Activated CD4-positive, CD25-positive, alpha-beta regulatory T cell treated with anti-CD3 and anti-CD28 coated beads, Interleukin-2, amount 50 U/mL, for 16 hours (primary cell): ENCODE measurements around the gene RNF19B.
A peak's percentile ranks its signal among the peaks of the same experiment; 100 is the strongest.

ENCODE experiments used
- DNase-seq: peaks from one replicate; pipeline ENCODE4 v3.0.0-alpha.2; 2020; ENCODE audit warnings: low read depth, low spot score

The RNF19B gene

GRCh38 chr1:32966900-32967299 is 2.3 kb upstream of the RNF19B start:
- no peak for DNase-seq

DNA sequence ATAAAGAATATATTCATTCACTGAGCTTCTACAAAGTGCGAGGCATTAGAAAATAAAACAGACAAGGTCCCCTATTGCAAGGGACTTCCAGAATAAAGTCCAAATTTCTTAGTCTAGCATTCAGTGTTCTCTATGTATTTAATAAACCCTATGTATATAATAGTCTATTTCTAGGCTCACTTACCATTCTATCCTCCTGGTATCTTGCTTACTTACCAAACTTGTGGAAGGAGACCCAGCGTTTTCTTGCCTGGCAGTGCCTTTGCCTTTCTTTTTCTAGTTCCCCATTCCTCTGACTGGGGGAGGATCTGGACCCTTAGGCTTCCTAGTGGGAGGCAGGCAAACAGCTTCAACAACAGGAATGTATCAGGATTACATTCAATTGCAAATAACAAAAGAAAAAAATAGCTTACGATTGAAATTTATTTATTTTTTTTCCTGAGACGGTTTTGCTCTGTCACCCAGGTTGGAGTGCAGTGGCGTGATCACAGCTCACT is 690 bp upstream of the RNF19B start:
- no peak for DNase-seq

- peak; percentile 24 for DNase-seq
Measured at GRCh38 chr1:32963746-32964460, 706 bp downstream of the RNF19B start.

GRCh38 chr1:32962248-32962896 is 2.2 kb downstream of the RNF19B start:
- DNase-seq, result no peak

DNA sequence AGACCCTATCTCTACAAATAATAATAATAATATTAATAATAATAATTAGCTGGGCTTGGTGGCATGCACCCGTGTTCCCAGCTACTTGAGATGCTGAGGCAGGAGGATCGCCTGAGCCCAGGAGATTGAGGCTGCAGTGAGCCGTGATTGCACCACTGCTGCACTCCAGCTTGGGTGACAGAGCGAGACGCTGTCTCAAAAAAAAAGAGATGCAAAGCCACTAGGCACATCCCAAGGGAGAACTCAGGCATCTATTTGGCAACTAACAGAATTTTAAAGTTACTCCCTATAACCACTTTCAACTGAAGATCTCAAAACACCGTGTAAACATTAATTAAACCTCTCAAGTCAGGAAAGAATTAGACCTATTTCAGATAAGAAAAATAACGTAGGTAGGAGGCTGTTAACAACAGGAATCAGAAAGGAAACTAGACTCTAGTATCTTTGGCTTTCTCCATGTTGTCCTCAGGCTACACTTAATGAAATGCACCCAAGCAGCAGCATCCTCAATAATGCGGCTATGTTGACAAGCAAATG is 3.7 kb downstream of the RNF19B start:
- no peak for DNase-seq

GRCh38 chr1:32960342-32960741 is 4.3 kb downstream of the RNF19B start:
- DNase-seq, result no peak

DNA sequence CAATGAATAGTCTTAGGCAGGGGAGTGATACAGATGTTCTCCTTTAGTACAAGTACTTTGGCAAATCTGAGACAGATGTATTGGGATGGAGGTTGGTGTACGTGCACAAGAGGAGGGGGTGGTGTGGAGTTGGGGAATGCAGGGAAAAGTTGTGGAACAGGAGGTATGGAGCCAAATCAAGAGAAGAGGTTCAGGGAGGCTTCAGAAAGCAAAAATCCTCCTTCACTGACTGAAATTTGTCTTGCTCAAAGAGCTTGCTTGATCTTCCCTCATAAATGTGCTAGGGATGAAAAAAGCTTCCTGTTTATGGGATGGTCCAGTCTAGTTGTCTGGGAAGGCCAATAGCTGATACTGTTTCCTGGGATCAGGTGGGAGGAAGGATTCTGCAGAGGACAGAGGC is 5.8 kb downstream of the RNF19B start:
- DNase-seq, result no peak

- DNase-seq, result no peak
Measured at GRCh38 chr1:32957017-32957416, 7.6 kb downstream of the RNF19B start.

GRCh38 chr1:32954168-32954567 is 10.4 kb downstream of the RNF19B start:
- DNase-seq, result no peak

GRCh38 chr1:32953495-32953894 is 11.1 kb downstream of the RNF19B start:
- no peak for DNase-seq

DNA sequence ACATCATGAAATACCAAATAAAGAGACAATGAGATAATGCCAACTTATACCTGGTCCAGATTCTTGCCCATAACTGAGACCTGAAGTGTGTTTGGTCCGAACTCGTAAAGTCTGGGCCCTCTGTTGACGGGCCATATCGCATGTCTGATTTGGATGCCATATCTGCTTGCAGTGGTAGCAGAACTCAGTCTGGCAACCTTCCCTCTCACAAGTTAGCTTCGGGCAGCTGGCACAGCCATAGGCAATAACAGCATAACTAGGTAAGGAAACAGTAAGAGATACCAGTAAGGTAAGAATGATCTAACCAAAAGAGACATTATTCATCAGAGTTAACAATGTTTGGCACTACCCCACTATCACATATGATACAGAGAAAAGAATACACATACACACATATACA is 15.1 kb downstream of the RNF19B start:
- no peak for DNase-seq

DNA sequence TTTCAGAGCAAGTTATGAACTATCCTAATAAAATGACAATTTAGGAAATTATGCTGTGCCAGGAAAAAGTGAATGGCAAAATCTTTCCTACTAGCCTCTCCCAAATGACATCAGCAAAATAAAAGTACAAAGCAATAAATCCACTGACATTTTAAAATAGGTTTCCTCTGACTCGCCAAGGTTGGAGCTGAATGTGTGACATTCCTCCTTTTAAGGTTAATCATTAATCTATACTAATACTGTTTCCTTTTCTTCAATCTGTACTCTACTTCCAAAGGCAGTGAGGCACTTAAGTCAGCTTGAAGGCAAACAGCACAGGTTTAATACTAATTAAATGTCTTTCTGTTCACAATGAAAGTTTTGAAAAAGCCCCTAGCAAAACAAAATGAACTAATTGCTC is 15.7 kb downstream of the RNF19B start:
- no peak for DNase-seq

- DNase-seq, result no peak
Measured at GRCh38 chr1:32948390-32948722, 16.3 kb downstream of the RNF19B start.

DNA sequence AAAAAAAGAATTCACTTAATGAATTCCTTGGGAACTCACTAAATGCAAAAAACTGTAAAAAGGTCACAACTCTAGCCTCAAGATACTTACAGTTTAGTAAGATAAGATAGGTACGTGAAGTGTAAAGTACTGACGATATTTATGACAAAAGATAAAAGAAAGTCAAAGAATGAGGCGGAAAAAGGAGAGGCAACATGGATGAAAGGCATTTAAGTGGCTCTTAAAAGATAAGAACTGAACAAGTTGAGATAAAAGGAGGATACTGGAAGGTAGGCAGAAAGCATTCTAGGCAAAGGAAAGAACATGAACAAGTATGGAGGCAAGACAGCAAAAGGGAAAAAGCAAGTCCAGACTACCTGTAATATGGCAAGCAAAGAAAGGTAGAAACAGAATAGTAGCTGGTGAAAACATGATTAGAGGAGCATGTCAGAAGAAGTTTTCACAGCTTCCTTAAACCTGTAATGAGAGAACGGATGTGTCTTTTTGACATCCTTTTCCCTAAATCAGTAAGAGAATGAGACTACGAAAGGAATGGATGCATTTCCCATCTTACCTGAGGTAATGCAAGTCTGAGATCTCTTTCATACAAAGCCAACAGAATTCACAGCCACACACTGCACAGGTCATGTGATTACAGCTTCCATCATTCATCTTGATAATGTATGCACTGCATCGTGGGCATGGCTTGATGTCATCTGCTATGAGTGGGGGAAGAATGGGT is 16.8 kb downstream of the RNF19B start:
- no peak for DNase-seq

- no peak for DNase-seq
Measured at GRCh38 chr1:32946413-32946812, 18.2 kb downstream of the RNF19B start.

- no peak for DNase-seq
Measured at GRCh38 chr1:32944180-32944579, 20.4 kb downstream of the RNF19B start.

DNA sequence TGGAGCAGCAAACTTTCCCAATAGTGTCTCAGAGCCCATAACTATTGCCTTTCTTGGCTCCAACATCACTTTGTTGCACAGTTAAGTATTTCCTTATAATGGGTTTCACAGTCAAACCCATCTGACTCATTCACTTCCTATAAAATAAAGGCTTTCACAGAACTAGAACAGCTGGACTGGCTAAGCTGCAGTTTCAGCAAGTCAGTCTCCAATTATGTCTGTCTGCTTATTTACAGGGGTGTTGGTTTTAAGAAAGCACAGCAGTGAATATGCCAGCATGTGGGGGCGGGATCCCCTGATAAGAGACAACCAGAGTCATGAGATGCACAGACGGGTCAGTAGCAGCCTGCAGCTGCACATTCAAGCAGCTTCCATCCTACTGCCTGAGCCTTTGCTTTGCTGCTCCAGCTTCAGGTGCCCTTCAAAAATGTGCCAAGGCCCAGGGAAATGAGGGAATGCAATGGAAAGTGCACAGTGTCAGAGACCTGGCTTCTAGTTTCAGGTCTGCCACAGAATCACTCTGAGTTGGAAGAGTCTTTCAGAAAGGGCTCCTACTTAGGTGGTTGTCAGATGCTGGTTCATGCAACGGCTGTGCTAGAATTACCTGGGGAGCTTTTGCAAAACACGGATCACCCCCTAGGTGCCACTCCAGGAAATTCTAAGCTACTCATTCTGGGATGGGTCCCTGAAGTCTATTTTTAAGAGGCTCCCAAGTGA is 24.8 kb downstream of the RNF19B start:
- DNase-seq, result no peak

DNA sequence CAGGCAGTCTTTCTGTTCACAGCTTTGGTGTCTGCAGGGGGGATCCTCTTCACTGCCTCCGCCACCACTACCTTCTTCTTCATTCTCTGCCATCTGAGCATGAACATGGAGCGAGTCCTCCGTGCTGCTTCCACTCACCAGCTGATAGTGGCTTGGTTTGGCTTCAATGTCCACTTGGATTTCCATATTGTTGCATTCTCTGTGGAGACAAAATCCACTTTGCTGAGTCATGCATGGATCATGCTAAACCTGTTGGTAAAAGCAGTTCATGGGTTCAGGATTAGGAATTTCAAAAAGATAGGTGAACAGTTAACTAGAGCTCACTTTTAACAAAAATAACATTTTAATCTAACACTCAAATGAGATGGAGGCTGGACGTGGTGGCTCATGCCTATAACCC is 27.5 kb downstream of the RNF19B start:
- no peak for DNase-seq

DNA sequence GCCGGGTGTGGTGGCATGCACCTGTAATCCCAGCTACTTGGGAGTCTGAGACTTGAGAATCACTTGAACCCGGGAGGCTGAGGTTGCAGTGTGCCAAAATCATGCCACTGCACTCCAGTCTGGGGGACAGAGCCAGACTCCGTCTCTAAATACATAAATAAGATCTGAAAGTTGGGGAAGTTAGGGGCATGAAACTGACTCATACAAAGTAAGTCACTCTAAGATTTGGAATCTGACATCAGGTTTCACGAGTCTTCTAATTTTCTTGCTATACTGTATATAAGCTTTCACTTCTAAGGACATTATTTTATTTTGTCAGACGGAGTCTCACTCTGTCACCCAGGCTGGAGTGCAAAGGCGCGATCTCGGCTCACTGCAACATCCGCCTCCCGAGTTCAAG is 30.1 kb downstream of the RNF19B start:
- DNase-seq, result no peak

DNA sequence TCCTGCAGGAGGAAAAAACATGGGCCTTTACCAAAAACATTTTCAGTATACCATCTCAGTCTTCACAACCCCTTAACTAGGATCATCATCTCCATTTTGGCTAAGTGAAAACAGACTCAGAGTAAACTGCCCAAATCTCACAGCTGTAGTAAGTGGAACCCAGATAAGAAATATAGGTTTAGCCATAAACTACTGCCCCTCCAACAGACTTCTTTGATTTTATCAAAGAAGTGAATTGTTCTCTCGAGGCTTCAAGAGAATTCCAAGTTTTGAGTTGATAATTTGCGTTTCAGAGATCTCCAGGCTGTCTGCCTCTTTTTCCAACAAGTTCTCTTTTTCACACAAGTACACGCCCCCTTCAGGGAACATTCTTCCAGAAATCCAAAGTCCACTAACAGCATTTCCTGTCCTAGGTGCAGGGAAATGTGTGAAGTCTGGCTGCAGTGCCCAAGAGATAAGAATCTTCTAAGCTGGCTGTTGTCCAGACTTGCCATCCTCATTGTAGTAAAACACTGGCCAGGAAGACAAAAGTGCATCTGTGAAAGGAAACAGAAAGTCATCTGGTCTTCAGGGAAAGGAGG is 30.8 kb downstream of the RNF19B start:
- no peak for DNase-seq

- DNase-seq, result no peak
Measured at GRCh38 chr1:32931760-32932159, 32.8 kb downstream of the RNF19B start.

GRCh38 chr1:32929366-32929765 is 35.2 kb downstream of the RNF19B start:
- no peak for DNase-seq
